SH-SY5Y (cell line): ENCODE data around the gene UTS2R.

Experiments used
- GATA2 ChIP-seq: IDR thresholded peaks from 2 replicates; pipeline ENCODE4 v1.6.1; 2011; ENCODE audit warnings: mild to moderate bottlenecking, low read depth, low read length
- GATA3 ChIP-seq: IDR thresholded peaks from 2 replicates; pipeline ENCODE4 v1.6.1; 2011; ENCODE audit warnings: low read depth, mild to moderate bottlenecking, low read length, moderate library complexity

GRCh38 chr17:82387705-82388106, 16.1 kb downstream of the UTS2R start:
- TF ChIP-seq GATA3 (no peak), GATA2 (no peak)
